SK-N-SH (cell line): ENCODE measurements around the gene ACAP2. TPM values are rescaled to one million over a fixed set of nuclear protein-coding genes. Genes with fewer than 3 reads are reported as not detected.

Experiments used
- CTCF ChIA-PET: fragments of 300-600, 350-600 bp; formaldehyde crosslinking; extraction: SDS; loops from one replicate; lab custom pipeline; 2021; lab: Yijun Ruan, JAX
- POLR2A ChIA-PET: fragments of 350-600 bp; sonication (Branson Sonifier 250); formaldehyde crosslinking; extraction: SDS; loops from one replicate; lab custom pipeline; 2020; ENCODE audit warnings: antibody characterized with exemption, inconsistent platforms; lab: Yijun Ruan, JAX
- DNase-seq: peaks from one replicate; pipeline ENCODE4 v3.0.0; 2012
- H2AFZ ChIP-seq: fragments of 200-600 bp; sonication (generic); 2 replicates; pipeline ENCODE4 v1.8.1; 2016; ENCODE audit warnings: antibody characterized with exemption, mild to moderate bottlenecking, low read depth
- H3F3A ChIP-seq: fragments of 200-600 bp; sonication (generic); replicated peaks from 2 replicates; pipeline ENCODE3; 2016; ENCODE audit warnings: antibody characterized with exemption, mild to moderate bottlenecking; ENCODE audit not compliant: insufficient read depth
- H3K27ac ChIP-seq, 2 experiments: fragments of 200-500 bp in 1 of 2; fragments of 200-600 bp in 1 of 2; sonication (Bioruptor generic) in 1 of 2; sonication (generic), shearing (Covaris generic) in 1 of 2; 2 replicates each; pipeline versions ENCODE4 v1.5.1 to v1.6.1; 2014 to 2016; ENCODE audit warnings: low read depth in 2 of 2, inconsistent platforms in 1 of 2, low read length in 1 of 2, mild to moderate bottlenecking in 1 of 2, mixed read lengths in 1 of 2
- H3K27me3 ChIP-seq: fragments of 200-600 bp; sonication (generic), shearing (Covaris generic); 2 replicates; pipeline ENCODE4 v1.6.1; 2016; ENCODE audit warnings: mixed run types; ENCODE audit not compliant: insufficient read depth
- H3K36me3 ChIP-seq, 2 experiments: fragments of 200-500 bp in 1 of 2; fragments of 200-600 bp in 1 of 2; sonication (Bioruptor generic) in 1 of 2; sonication (generic) in 1 of 2; replicated peaks in 1 of 2; 2 replicates each; pipeline versions ENCODE3 to v1.5.1; 2014 to 2016; ENCODE audit warnings: low read length in 1 of 2, mild to moderate bottlenecking in 1 of 2; ENCODE audit not compliant: insufficient read depth in 2 of 2, control insufficient read depth in 1 of 2
- H3K4me1 ChIP-seq, 2 experiments: fragments of 200-500 bp in 1 of 2; fragments of 200-600 bp in 1 of 2; sonication (Bioruptor generic) in 1 of 2; sonication (generic), shearing (Covaris generic) in 1 of 2; 2 replicates each; pipeline versions ENCODE4 v1.5.1 to v1.6.1; 2014 to 2016; ENCODE audit warnings: low read depth in 1 of 2, low read length in 1 of 2, mixed run types in 1 of 2; ENCODE audit not compliant: insufficient read depth in 2 of 2, control insufficient read depth in 1 of 2
- H3K4me2 ChIP-seq: fragments of 200-600 bp; sonication (generic), shearing (Covaris generic); 2 replicates; pipeline ENCODE4 v1.6.1; 2017; ENCODE audit warnings: mixed run types
- H3K4me3 ChIP-seq, 2 experiments: fragments of 200-500 bp in 1 of 2; fragments of 200-600 bp in 1 of 2; sonication (Bioruptor generic) in 1 of 2; sonication (generic), shearing (Covaris generic) in 1 of 2; 2 replicates each; pipeline versions ENCODE4 v1.5.1 to v1.8.1; 2014 to 2016; ENCODE audit warnings: low read depth in 2 of 2, inconsistent platforms in 1 of 2, low read length in 1 of 2, mild to moderate bottlenecking in 1 of 2, mixed read lengths in 1 of 2, moderate library complexity in 1 of 2
- H3K79me2 ChIP-seq: fragments of 200-600 bp; sonication (generic); 2 replicates; pipeline ENCODE4 v1.8.1; 2017; ENCODE audit warnings: mild to moderate bottlenecking; ENCODE audit not compliant: insufficient read depth
- H3K9ac ChIP-seq: fragments of 200-600 bp; sonication (generic); 2 replicates; pipeline ENCODE4 v1.6.1; 2017; ENCODE audit warnings: mixed run types
- H3K9me2 ChIP-seq: fragments of 200-600 bp; sonication (generic); 2 replicates; pipeline ENCODE4 v1.6.1; 2017; ENCODE audit warnings: mixed run types
- H3K9me3 ChIP-seq: fragments of 200-600 bp; sonication (generic); 2 replicates; pipeline ENCODE4 v1.6.1; 2017; ENCODE audit warnings: mixed run types, mild to moderate bottlenecking, moderate library complexity
- H4K20me1 ChIP-seq: fragments of 200-600 bp; sonication (generic); 2 replicates; pipeline ENCODE4 v1.6.1; 2017; ENCODE audit warnings: mild to moderate bottlenecking, mixed run types; ENCODE audit not compliant: insufficient read depth
- CHD2 ChIP-seq: fragments of 150-350 bp; IDR thresholded peaks from 2 replicates; pipeline ENCODE4 v1.6.1; 2018; ENCODE audit warnings: low read length; ENCODE audit not compliant: partially characterized antibody
- CTCF ChIP-seq: fragments of 200-600 bp; sonication (generic); IDR thresholded peaks from 2 replicates; pipeline ENCODE4 v1.6.1; 2017; ENCODE audit warnings: antibody characterized with exemption, mild to moderate bottlenecking, moderate library complexity
- EP300 ChIP-seq, 2 experiments: IDR thresholded peaks; 2 replicates each; pipeline versions ENCODE4 v1.4.0 to v1.6.1; 2012; ENCODE audit warnings: borderline replicate concordance in 1 of 2, low read depth in 1 of 2, low read length in 1 of 2
- FOXM1 ChIP-seq: IDR thresholded peaks from 2 replicates; pipeline ENCODE4 v1.4.0; 2012; ENCODE audit warnings: low read depth, mild to moderate bottlenecking
- GABPA ChIP-seq: IDR thresholded peaks from 2 replicates; pipeline ENCODE4 v1.4.0; 2012; ENCODE audit warnings: low read depth, mild to moderate bottlenecking
- IRF3 ChIP-seq: fragments of 150-350 bp; IDR thresholded peaks from 2 replicates; pipeline ENCODE4 v1.6.1; 2016; ENCODE audit warnings: mild to moderate bottlenecking, low read depth, low read length
- JUND ChIP-seq: IDR thresholded peaks from 2 replicates; pipeline ENCODE4 v1.4.0; 2012
- MEF2A ChIP-seq: IDR thresholded peaks from 2 replicates; pipeline ENCODE4 v1.4.0; 2012; ENCODE audit warnings: low read depth, borderline replicate concordance
- MXI1 ChIP-seq: IDR thresholded peaks from 2 replicates; pipeline ENCODE4 v1.6.1; 2012; ENCODE audit warnings: mild to moderate bottlenecking, low read depth, low read length, improper control_type of control experiment
- NRF1 ChIP-seq: IDR thresholded peaks from 2 replicates; pipeline ENCODE4 v1.6.1; 2012; ENCODE audit warnings: low read depth, mild to moderate bottlenecking, low read length
- PBX3 ChIP-seq: IDR thresholded peaks from 2 replicates; pipeline ENCODE4; 2012
- POLR2AphosphoS5 ChIP-seq: IDR thresholded peaks from 2 replicates; pipeline ENCODE4 v1.6.1; 2012; ENCODE audit warnings: low read depth, low read length
- RAD21 ChIP-seq: IDR thresholded peaks from 2 replicates; pipeline ENCODE4 v1.6.1; 2012; ENCODE audit warnings: mild to moderate bottlenecking, low read length
- TAF1 ChIP-seq: IDR thresholded peaks from 2 replicates; pipeline ENCODE4 v1.6.1; 2012; ENCODE audit warnings: low read depth, mild to moderate bottlenecking, low read length, moderate library complexity, borderline replicate concordance
- TCF12 ChIP-seq: IDR thresholded peaks from 2 replicates; pipeline ENCODE4 v1.4.0; 2012
- TEAD4 ChIP-seq: IDR thresholded peaks from 2 replicates; pipeline ENCODE4 v1.4.0; 2012; ENCODE audit warnings: mild to moderate bottlenecking, borderline replicate concordance; ENCODE audit not compliant: insufficient read depth
- USF1 ChIP-seq: IDR thresholded peaks from 2 replicates; pipeline ENCODE4 v1.4.0; 2012; ENCODE audit warnings: low read depth, borderline replicate concordance
- USF2 ChIP-seq: fragments of 150-350 bp; IDR thresholded peaks from 2 replicates; pipeline ENCODE4 v1.6.1; 2017; ENCODE audit warnings: antibody characterized with exemption, low read length, low read depth, borderline replicate concordance
- YY1 ChIP-seq: IDR thresholded peaks from 2 replicates; pipeline ENCODE4 v1.4.0; 2012; ENCODE audit warnings: low read depth, mild to moderate bottlenecking
- WGBS: methylation state at CpG from one replicate; pipeline ENCODE4 v1.1.6; 2017; ENCODE audit warnings: low lambda C conversion rate; 5-methylcytosine and 5-hydroxymethylcytosine counted together
- polyA plus RNA-seq, 3 experiments: library from polyadenylated mRNA; depleted of rRNA; stranded (reverse); fragments of >200 nt; gene quantifications; 2 replicates each; pipeline ENCODE4 v1.2.3, GENCODE V29; 2012

The ACAP2 gene
- polyA plus RNA-seq, 1 of the 3 experiments (the other 2 are of a cell fraction) = 6.8 TPM

GRCh38 chr3:195395208-195395816, 47.5 kb downstream of the ACAP2 start:
- peaks cover 0 to 11% of the 10 kb centered on the region in 2 experiments for H3K36me3 ChIP-seq
- no peak overlapping the region for H3K27ac ChIP-seq
- no peaks in the 10 kb centered on the region for H3K9me2 ChIP-seq
- peaks cover 20% of the 10 kb centered on the region; the same call in 1 of the 2 replicates for H4K20me1 ChIP-seq
- peaks cover 71% of the 10 kb centered on the region for H3K79me2 ChIP-seq
- H3K4me2 ChIP-seq = no peak overlapping the region
- DNase-seq = no peak
- no peak overlapping the region for H3K9ac ChIP-seq
- no peaks in the 10 kb centered on the region for H3K27me3 ChIP-seq
- no peaks in the 10 kb centered on the region for H3K9me3 ChIP-seq
- TF ChIP-seq NRF1 = no peak
- no peak for TF ChIP-seq EP300 (IDR thresholded peaks at IDR 0.05; ENCODE audit: borderline replicate concordance in 1 of 2, low read depth in 1 of 2, low read length in 1 of 2)
- no peak for TF ChIP-seq MEF2A
- no peak for TF ChIP-seq TCF12
- ChIA-PET CTCF (no interaction called here), POLR2A (no interaction called here)
- H3K4me3 ChIP-seq = no peak overlapping the region
- peaks cover 6% of the 10 kb centered on the region for H3F3A ChIP-seq
- H3K4me1 ChIP-seq = peaks cover 0 to 2% of the 10 kb centered on the region in 2 experiments; a peak in 1 of 4 replicates
- no peak overlapping the region for H2AFZ ChIP-seq
- 99% methylated on average over 4 of the region's 4 CpGs for WGBS

GRCh38 chr3:195394700-195395099, 48.1 kb downstream of the ACAP2 start:
- H3K9ac ChIP-seq = no peak overlapping the region
- H3K4me3 ChIP-seq = no peak overlapping the region
- DNase-seq = no peak
- POLR2A ChIA-PET = no interaction called here
- CTCF ChIA-PET = no interaction called here
- H3K79me2 ChIP-seq = peaks cover 64% of the 10 kb centered on the region
- no peak overlapping the region for H2AFZ ChIP-seq
- no peak overlapping the region for H3K27ac ChIP-seq
- WGBS = 89% methylated on average over 3 of the region's 3 CpGs
- H3F3A ChIP-seq = peaks cover 5% of the 10 kb centered on the region
- no peaks in the 10 kb centered on the region for H3K27me3 ChIP-seq
- peaks cover 20% of the 10 kb centered on the region; the same call in 1 of the 2 replicates for H4K20me1 ChIP-seq
- no peaks in the 10 kb centered on the region for H3K9me2 ChIP-seq
- H3K9me3 ChIP-seq = no peaks in the 10 kb centered on the region
- TF ChIP-seq USF2 = no peak
- TF ChIP-seq NRF1 = no peak
- no peak for TF ChIP-seq FOXM1
- no peak for TF ChIP-seq TAF1
- no peak for TF ChIP-seq USF1
- TF ChIP-seq TEAD4 = no peak
- no peak for TF ChIP-seq TCF12
- TF ChIP-seq MXI1 = no peak
- TF ChIP-seq GABPA = no peak
- no peak for TF ChIP-seq JUND
- no peak for TF ChIP-seq PBX3
- TF ChIP-seq IRF3 = no peak
- TF ChIP-seq YY1 = no peak
- no peak for TF ChIP-seq RAD21
- TF ChIP-seq POLR2AphosphoS5 = no peak
- no peak for TF ChIP-seq CHD2
- TF ChIP-seq CTCF = no peak
- no peak overlapping the region for H3K4me2 ChIP-seq
- peaks cover 0 to 2% of the 10 kb centered on the region in 2 experiments; a peak in 1 of 4 replicates for H3K4me1 ChIP-seq
- peaks cover 0 to 11% of the 10 kb centered on the region in 2 experiments for H3K36me3 ChIP-seq
